ENCODE measurements around the gene ADM2. TPM values are rescaled to one million over a fixed set of nuclear protein-coding genes. Genes with fewer than 3 reads are reported as not detected.

The ADM2 gene
- total RNA-seq, 1 donor from 2014 or later, result not detected

- intact Hi-C loops (cut with DNase I), result no loop called here
- DNase-seq (ENCODE audit: missing footprints), result no peak
- ATAC-seq, result no peak
These were observed 19.3 kb upstream of the ADM2 start for GRCh38 chr22:50461979-50462540.

- ATAC-seq (no peak), DNase-seq (ENCODE audit: missing footprints) (no peak)
- intact Hi-C loops (cut with DNase I), result no loop called here
These were observed 18.0 kb upstream of the ADM2 start for GRCh38 chr22:50463188-50463900.

DNA sequence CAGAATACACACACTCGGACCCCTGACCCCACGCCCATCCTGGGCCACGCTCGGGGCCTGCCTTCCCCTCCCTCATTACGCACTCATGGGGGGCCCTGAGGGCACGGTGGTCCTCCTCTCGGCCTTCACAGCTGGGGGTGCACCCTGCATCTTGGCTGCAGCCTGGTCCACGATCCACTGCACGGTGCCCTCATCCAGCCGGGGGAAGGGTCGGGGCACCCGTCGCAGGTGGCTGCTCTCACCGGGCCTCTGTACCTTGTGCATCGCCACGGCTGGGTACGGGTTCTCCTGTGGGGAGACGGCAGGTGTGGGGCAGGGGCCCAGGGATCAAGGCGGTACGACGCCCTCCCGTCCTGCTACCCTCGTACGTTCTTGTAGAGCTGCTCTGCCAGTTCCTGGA is 16.9 kb upstream of the ADM2 start:
- ATAC-seq, result no peak
- intact Hi-C loops (cut with DNase I), result no loop called here
- DNase-seq (ENCODE audit: missing footprints), result no peak

DNA sequence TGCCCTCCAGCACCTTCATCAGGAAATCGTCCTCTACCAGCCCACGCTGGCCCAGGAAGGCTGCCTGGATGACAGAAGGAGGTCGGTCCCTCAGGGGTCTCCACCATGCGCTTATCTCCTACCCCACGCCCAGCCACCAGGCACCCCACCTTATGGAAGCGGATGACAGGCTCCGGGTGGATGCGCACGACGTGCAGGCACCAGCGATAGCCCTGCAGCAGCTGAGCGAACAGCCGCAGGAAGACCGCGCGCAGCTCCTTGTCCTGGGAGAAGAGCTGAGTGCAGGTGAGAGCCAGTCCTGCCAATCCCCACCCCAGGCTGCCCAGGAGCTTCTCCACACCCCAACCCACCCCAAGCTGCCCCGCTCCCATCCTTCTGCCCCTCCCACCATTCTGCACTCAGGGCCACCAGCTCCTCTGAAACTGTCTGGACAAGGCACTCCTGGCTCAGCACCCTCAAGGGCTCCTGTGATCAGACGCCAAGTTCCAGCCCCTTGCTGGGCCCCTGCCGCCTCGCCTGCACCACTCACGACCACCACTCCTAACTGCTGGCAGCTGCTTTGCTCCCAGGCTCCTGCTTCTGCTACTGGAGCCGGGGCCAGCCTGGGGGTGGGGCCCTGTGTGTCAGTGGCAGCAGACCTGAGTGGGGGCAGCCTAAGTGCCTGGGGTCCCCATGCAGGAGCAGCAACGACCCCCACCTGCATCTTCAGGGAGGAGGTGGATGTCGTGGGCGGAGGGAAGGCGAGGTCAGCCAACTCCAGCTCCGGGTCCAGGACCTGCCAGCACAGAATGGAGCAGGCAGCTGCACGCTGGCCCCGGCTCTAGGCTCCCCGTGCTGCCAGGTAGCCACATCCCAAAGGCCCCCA is 16.0 kb upstream of the ADM2 start:
- intact Hi-C loops (cut with DNase I), result no loop called here
- ATAC-seq, result no peak
- no peak for DNase-seq (ENCODE audit: missing footprints)

DNA sequence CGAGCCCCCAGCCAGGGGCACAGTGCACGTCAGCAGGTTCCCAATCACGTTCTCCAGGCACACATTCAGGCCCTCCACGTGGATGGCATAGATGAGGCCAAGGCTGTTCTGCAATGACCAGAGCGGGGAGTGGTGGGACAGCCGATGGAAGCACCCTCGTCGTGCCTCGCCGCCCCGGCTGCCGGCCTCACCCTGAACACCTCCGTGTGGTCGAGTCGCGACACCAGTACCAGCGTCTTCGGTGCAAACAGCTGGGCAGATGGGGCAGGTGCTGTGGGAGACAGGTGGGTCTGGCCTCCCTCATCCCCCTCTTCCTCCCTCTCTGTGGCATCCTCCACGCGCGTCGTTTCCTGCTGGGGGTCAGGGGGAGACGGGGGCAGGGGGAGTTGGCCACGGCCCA is 14.0 kb upstream of the ADM2 start:
- intact Hi-C loops (cut with DNase I), result no loop called here
- no peak for ATAC-seq
- no peak for DNase-seq (ENCODE audit: missing footprints)

- DNase-seq (ENCODE audit: missing footprints), result no peak
- no peak for ATAC-seq
- intact Hi-C loops (cut with DNase I), result no loop called here
These were observed 13.4 kb upstream of the ADM2 start for GRCh38 chr22:50467773-50468440.

GRCh38 chr22:50468626-50469025 is 12.7 kb upstream of the ADM2 start:
- intact Hi-C loops (cut with DNase I), result no loop called here
- ATAC-seq, result no peak
- no peak for DNase-seq (ENCODE audit: missing footprints)

DNA sequence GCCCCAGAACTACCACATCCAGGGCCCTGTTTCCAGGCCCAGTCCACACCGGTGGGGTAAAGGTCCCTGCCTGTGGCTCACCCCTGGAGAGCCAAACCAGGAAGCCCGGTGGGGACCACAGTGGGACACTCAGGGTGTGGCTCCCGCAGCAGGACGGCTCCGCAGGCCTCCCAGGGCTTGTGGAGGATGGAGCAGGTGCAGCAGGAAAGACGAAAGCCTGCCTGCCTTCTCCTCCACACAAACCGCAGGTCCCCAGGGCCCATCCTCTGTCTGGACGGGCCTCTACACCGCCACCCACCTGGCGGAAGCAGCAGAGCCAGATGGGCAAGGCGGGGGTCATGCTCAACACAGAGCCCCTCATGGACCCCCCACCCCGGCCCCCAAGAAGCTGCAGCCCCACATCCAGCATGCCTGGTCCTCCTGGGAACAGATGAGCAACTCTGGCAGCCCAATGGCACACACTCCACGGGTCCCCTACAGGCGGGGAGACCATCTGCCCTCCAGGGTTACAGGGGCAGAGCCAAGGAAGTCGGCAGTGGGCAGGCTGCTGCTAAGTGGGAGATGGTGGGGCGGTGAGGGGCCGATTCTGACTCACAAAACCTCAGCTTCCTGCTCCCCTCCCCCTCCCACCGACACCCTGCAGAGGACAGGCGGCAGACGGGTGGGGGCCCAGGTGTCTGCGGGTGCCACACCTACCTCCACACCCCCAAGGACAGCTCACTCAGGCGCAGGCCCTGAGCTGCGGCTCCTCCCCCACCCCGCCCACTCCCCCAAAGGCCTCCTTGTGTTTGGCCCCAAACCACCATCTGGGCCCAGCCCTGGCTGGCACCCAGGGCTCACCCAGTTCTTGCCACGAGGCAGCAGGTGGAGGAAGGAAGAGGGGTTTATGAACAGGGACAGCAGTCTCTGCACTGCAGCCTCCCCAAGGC is 11.7 kb upstream of the ADM2 start:
- DNase-seq (ENCODE audit: missing footprints), result no peak

GRCh38 chr22:50470491-50470890 is 10.9 kb upstream of the ADM2 start:
- intact Hi-C loops (cut with DNase I), result no loop called here
- DNase-seq (ENCODE audit: missing footprints), result no peak
- no peak for ATAC-seq

More for the DNA sequence above, 11.7 kb upstream of the ADM2 start:
- no peak for ATAC-seq
- intact Hi-C loops (cut with DNase I), result no loop called here

DNA sequence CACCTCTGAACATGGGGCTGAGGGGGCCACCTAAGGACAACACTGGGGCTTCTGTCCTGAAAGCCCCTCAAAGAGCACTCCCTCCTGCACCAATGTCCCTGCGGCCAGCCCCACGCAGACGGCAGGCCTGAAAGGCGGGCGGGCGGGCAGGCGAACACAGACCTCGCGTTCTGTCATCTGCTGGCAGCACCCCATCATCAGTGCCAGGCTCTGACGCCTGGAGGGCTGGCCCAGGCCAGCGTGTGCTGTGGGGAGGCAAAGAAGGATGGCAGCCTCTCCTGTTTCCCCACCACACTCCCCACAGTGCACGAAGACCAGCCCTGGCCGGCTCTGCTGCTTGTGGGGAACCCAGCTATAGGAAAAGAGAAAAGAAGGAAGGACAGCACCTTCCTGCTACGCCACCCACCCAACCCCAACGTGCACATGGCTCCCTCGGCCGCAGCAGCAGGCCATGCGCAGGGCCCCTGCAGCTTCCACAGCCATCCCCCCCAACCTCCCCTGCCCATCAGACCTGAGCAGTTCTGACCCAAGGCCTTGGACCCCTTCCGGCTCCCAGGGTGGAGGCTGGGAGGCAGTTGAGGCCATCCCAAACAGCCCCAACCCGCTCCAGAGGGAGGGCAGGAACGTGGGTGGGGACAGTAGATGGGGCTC is 10.0 kb upstream of the ADM2 start:
- no peak for ATAC-seq
- intact Hi-C loops (cut with DNase I), result no loop called here
- no peak for DNase-seq (ENCODE audit: missing footprints)

- ATAC-seq (no peak), DNase-seq (ENCODE audit: missing footprints) (no peak)
- intact Hi-C loops (cut with DNase I), result no loop called here
These were observed 9.4 kb upstream of the ADM2 start for GRCh38 chr22:50471962-50472361.

- ATAC-seq (no peak), DNase-seq (ENCODE audit: missing footprints) (no peak)
- intact Hi-C loops (cut with DNase I), result no loop called here
These were observed 8.3 kb upstream of the ADM2 start for GRCh38 chr22:50473088-50473487.

DNA sequence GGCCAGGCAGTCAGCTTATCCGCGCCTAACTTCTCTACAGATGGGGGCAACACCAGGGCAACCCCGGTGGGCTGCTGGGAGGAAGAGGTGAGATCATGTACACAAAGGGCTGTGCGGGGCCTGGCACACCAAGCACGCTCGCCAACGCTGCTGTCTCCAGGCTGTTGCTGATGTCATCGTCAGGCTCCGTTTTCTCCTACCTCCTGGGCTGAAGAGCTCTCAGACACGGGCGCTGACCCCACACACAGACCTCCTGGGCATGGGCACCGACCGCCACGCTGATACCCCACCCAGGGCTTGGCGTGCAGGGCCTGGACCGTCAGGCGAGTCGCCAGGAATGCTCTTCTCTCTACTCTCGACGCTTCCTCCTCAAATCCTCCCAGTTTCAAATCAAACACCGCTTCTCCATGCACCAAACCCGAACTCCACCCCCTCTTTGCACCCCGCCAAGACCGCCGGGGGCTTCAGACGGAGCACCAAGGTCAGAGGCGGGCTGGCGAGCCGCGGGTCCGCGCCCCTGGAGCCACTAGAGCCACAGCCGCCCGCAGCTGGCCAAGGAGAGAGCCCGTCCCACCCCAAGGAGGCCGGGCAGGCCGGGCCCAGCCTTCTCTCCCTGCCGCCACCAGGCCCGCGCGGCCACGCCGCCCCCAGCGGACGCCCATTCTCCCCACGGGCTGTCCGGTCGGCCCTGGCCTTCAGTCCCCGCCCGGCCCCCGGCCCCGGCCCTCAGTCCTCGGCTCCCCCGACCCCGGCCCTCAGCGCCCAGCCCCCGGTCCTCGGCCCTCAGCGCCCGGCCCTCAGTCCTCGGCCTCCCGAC is 7.3 kb upstream of the ADM2 start:
- no peak for ATAC-seq
- DNase-seq (ENCODE audit: missing footprints), result no peak
- intact Hi-C loops (cut with DNase I), result no loop called here

- DNase-seq (ENCODE audit: missing footprints) (peak; percentile 95), ATAC-seq (peak; percentile 99)
- intact Hi-C loops (cut with DNase I), result no loop called here
These were observed 6.4 kb upstream of the ADM2 start, which contains the start of gene SBF1 for GRCh38 chr22:50474710-50475651. Gene SBF1 (minus strand): TSS chr22:50475035. CDS start chr22:50474840, 195 bp downstream.

GRCh38 chr22:50475652-50476002 is 5.7 kb upstream of the ADM2 start:
- intact Hi-C loops (cut with DNase I), result no loop called here
- DNase-seq (ENCODE audit: missing footprints) (no peak), ATAC-seq (no peak)

DNA sequence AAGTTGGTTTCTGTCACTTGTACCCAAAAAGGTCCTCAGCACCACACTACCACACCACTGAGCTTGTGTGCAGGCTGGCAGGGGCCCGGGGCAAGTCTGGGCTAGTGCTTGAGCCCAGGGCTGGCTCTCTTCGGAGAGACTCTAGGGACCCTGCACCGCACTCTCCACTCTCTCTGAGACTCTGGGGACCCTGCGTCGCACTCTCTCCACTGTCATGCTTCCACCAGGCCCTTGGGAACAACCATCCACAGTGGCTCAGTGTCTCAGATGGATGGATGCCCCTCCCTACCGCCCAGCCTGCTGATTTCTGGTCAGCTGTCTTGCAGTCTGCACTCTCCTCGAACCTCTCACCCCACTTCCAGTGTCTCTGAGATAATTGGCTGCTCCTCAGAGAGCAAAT is 4.5 kb upstream of the ADM2 start:
- DNase-seq (ENCODE audit: missing footprints), result no peak
- no peak for ATAC-seq
- intact Hi-C loops (cut with DNase I), result no loop called here
